Endodermal cell (in vitro differentiated cells): Measurements from ENCODE around the gene GRIK5. TPM values are rescaled to one million over a fixed set of nuclear protein-coding genes. Genes with fewer than 3 reads are reported as not detected.
A peak's percentile ranks its signal among the peaks of the same experiment; 100 is the strongest.

Source experiments
- DNase-seq: peaks from one replicate; pipeline ENCODE4 v3.0.0-alpha.2; 2017
- H3K27ac ChIP-seq: 2 replicates; pipeline ENCODE4 v1.5.1; 2013; ENCODE audit warnings: mild to moderate bottlenecking, low read depth, low read length, moderate library complexity
- H3K27me3 ChIP-seq: 2 replicates; pipeline ENCODE4 v1.6.1; 2013; ENCODE audit warnings: mild to moderate bottlenecking, low read length, moderate library complexity; ENCODE audit not compliant: insufficient read depth, control insufficient read depth, poor library complexity, severe bottlenecking
- H3K36me3 ChIP-seq: 2 replicates; pipeline ENCODE4 v1.7.0; 2013; ENCODE audit warnings: mild to moderate bottlenecking, low read length, moderate library complexity; ENCODE audit not compliant: control insufficient read depth, insufficient read depth
- H3K4me1 ChIP-seq: one replicate; pipeline ENCODE4 v1.7.0; 2013; ENCODE audit warnings: low read length; ENCODE audit not compliant: control insufficient read depth, insufficient read depth
- H3K4me3 ChIP-seq: 2 replicates; pipeline ENCODE4 v1.5.1; 2013; ENCODE audit warnings: mild to moderate bottlenecking, low read length, moderate library complexity
- H3K9ac ChIP-seq: 2 replicates; pipeline ENCODE4 v1.6.1; 2013; ENCODE audit warnings: mild to moderate bottlenecking, low read length, moderate library complexity; ENCODE audit not compliant: poor library complexity, severe bottlenecking; ENCODE audit errors: extremely low read depth
- H3K9me3 ChIP-seq: 2 replicates; pipeline ENCODE4 v1.6.1; 2013; ENCODE audit warnings: mild to moderate bottlenecking, low read length, moderate library complexity; ENCODE audit not compliant: control insufficient read depth
- H3K27ac Mint-ChIP-seq: 2 replicates; pipeline ENCODE4 v1.8.0; 2020; ENCODE audit warnings: mixed read lengths
- H3K27me3 Mint-ChIP-seq: 2 replicates; pipeline ENCODE4 v1.8.0; 2021; ENCODE audit warnings: mild to moderate bottlenecking, mixed read lengths; ENCODE audit not compliant: insufficient read depth
- H3K36me3 Mint-ChIP-seq: 2 replicates; pipeline ENCODE4 v1.8.0; 2020; ENCODE audit warnings: low read depth, mixed read lengths
- H3K4me1 Mint-ChIP-seq: 2 replicates; pipeline ENCODE4 v1.8.0; 2020; ENCODE audit warnings: mixed read lengths
- H3K4me3 Mint-ChIP-seq: 2 replicates; pipeline ENCODE4 v1.8.0; 2020; ENCODE audit warnings: mild to moderate bottlenecking, moderate library complexity, mixed read lengths
- H3K9me3 Mint-ChIP-seq: 2 replicates; pipeline ENCODE4 v1.8.0; 2020; ENCODE audit warnings: mild to moderate bottlenecking, mixed read lengths
- CTCF ChIP-seq: fragments of 200-600 bp; sonication (generic); conservative IDR thresholded peaks from 2 replicates; pipeline ENCODE4 v1.5.0; 2021; ENCODE audit warnings: antibody characterized with exemption, mild to moderate bottlenecking
- WGBS, 2 experiments: methylation state at CpG; one replicate each; pipeline versions ENCODE4 v1.1.5 to v1.1.7; 2013; ENCODE audit warnings: missing lambda C conversion rate in 2 of 2, mixed read lengths in 1 of 2; ENCODE audit not compliant: insufficient coverage in 1 of 2, insufficient read length in 1 of 2; 5-methylcytosine and 5-hydroxymethylcytosine counted together
- total RNA-seq, 2 donors: library from RNA; stranded (reverse); fragmentation: NEBNext Ultra II Directional in 1 of 2; extraction: Animal tissue kit (Norgen Biotek cat#: 25700) in 1 of 2; gene quantifications; 2 replicates in 1 of 2; 3 replicates in 1 of 2; pipeline ENCODE4 v1.2.1, GENCODE V29; 2021

Gene GRIK5
- total RNA-seq, 2 donors from 2014 or later: 21.6 to 38.7 TPM

- Histone ChIP-seq H3K9ac (no peak overlapping the region), H3K4me3 (no peak overlapping the region), H3K27ac (no peak overlapping the region), H3K9me3 (no peaks in the 10 kb centered on the region), H3K36me3 (no peaks in the 10 kb centered on the region), H3K27me3 (no peaks in the 10 kb centered on the region), H3K4me1 (no peaks in the 10 kb centered on the region)
- H3K9me3 Mint-ChIP-seq: no peaks in the 10 kb centered on the region
- H3K4me1 Mint-ChIP-seq: peaks cover under 1% of the 10 kb centered on the region
- no peaks in the 10 kb centered on the region for H3K27me3 Mint-ChIP-seq
- H3K27ac Mint-ChIP-seq: peak overlapping the region; percentile 68
- H3K36me3 Mint-ChIP-seq: peaks cover 15% of the 10 kb centered on the region
- TF ChIP-seq CTCF: peak; percentile 84
- DNase-seq: peak; percentile 92
- H3K4me3 Mint-ChIP-seq: no peak overlapping the region
- 75 to 80% methylated on average over 16 to 17 of the region's 17 CpGs for WGBS, 2 experiments
Observed at GRCh38 chr19:42023121-42023942, 46.7 kb downstream of the GRIK5 start.

- no peak overlapping the region for H3K4me3 ChIP-seq
- no peaks in the 10 kb centered on the region for H3K9me3 ChIP-seq
- no peak overlapping the region for H3K27ac ChIP-seq
- no peak for DNase-seq
- H3K27ac Mint-ChIP-seq: no peak overlapping the region
- no peaks in the 10 kb centered on the region for H3K4me1 Mint-ChIP-seq
- no peak overlapping the region for H3K4me3 Mint-ChIP-seq
- no peaks in the 10 kb centered on the region for H3K36me3 ChIP-seq
- H3K27me3 Mint-ChIP-seq: no peaks in the 10 kb centered on the region
- no peak for TF ChIP-seq CTCF
- H3K36me3 Mint-ChIP-seq: peaks cover 15% of the 10 kb centered on the region
- no peaks in the 10 kb centered on the region for H3K9me3 Mint-ChIP-seq
- 91 to 96% methylated on average over 4 to 5 of the region's 5 CpGs for WGBS, 2 experiments
- H3K27me3 ChIP-seq: no peaks in the 10 kb centered on the region
- no peak overlapping the region for H3K9ac ChIP-seq
- no peaks in the 10 kb centered on the region for H3K4me1 ChIP-seq
Observed at GRCh38 chr19:42022616-42023015, 47.4 kb downstream of the GRIK5 start.

- Mint-ChIP-seq H3K4me1 (no peaks in the 10 kb centered on the region), H3K36me3 (peaks cover 15% of the 10 kb centered on the region), H3K4me3 (no peak overlapping the region), H3K27ac (no peak overlapping the region), H3K27me3 (no peaks in the 10 kb centered on the region), H3K9me3 (no peaks in the 10 kb centered on the region)
- DNase-seq: no peak
- Histone ChIP-seq H3K4me3 (no peak overlapping the region), H3K36me3 (no peaks in the 10 kb centered on the region), H3K27me3 (no peaks in the 10 kb centered on the region), H3K9ac (no peak overlapping the region), H3K27ac (no peak overlapping the region), H3K4me1 (no peaks in the 10 kb centered on the region), H3K9me3 (no peaks in the 10 kb centered on the region)
- WGBS, 2 experiments: 91 to 96% methylated on average over 9 to 15 of the region's 15 CpGs
- TF ChIP-seq CTCF: no peak
Observed at GRCh38 chr19:42021185-42021584, 48.8 kb downstream of the GRIK5 start.
